Cardiac fibroblast (primary cell): ENCODE measurements around the gene PADI2.

Experiments used
- DNase-seq, 2 donors: peaks; one replicate each; pipeline versions ENCODE4 v3.0.0 to v3.0.0-alpha.2; 2010; ENCODE audit warnings: low read depth in 2 of 2
- H3K4me3 ChIP-seq, 2 donors: replicated peaks in 1 of 2; 1 replicate in 1 of 2; 2 replicates in 1 of 2; pipeline ENCODE4 v1.5.1; 2011; ENCODE audit warnings: low read depth in 2 of 2, low read length in 2 of 2, mild to moderate bottlenecking in 2 of 2, moderate library complexity in 1 of 2
- TF ChIP-seq, protein P1 (sequence below): IDR thresholded peaks from one replicate; pipeline ENCODE4 v1.5.1; 2011; ENCODE audit warnings: low read depth, mild to moderate bottlenecking, low read length, inconsistent platforms

PADI2 gene

DNA sequence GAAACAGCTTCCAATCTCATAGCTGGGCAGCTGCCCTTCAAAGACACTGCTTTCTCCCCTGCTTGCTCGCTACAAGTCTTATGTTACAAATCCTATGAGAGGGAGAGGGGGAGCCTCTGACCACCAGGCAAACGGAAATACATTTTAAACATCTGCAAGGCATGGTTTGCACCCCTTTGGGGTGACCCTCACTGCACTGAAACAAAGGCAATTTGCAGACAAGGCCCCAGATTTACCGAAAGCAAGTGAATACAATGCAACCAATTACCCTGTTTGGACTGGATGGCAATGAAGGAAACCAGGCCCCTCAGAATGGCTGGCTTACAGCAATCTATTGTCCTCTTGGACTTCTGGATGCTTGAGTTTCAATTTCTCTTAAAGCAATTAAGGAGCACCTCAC is 95.7 kb downstream of the PADI2 start:
- no peak for DNase-seq
- TF ChIP-seq, protein P1, sequence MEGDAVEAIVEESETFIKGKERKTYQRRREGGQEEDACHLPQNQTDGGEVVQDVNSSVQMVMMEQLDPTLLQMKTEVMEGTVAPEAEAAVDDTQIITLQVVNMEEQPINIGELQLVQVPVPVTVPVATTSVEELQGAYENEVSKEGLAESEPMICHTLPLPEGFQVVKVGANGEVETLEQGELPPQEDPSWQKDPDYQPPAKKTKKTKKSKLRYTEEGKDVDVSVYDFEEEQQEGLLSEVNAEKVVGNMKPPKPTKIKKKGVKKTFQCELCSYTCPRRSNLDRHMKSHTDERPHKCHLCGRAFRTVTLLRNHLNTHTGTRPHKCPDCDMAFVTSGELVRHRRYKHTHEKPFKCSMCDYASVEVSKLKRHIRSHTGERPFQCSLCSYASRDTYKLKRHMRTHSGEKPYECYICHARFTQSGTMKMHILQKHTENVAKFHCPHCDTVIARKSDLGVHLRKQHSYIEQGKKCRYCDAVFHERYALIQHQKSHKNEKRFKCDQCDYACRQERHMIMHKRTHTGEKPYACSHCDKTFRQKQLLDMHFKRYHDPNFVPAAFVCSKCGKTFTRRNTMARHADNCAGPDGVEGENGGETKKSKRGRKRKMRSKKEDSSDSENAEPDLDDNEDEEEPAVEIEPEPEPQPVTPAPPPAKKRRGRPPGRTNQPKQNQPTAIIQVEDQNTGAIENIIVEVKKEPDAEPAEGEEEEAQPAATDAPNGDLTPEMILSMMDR = no peak
- H3K4me3 ChIP-seq = no peak overlapping the region

DNA sequence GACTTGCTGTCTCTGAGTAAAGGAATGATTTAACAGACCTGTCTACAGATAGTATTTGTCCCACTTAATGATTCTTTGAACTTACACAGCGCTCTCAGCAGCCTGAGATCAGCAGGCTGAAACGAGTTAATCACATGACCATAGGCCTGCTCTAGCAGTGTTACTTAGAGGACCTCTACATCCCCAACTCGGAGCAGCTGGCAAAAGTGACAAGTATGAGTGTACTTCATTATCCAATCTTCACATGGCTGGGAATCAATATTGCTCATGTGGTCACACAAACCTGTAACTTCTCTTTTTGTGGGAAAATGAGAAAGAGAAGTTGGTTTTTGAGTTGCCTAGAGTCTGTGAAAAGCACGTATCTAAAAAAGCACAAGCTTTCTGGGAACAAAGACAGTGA is 96.1 kb downstream of the PADI2 start:
- TF ChIP-seq, protein P1 = no peak
- no peak for DNase-seq
- no peak overlapping the region for H3K4me3 ChIP-seq

DNA sequence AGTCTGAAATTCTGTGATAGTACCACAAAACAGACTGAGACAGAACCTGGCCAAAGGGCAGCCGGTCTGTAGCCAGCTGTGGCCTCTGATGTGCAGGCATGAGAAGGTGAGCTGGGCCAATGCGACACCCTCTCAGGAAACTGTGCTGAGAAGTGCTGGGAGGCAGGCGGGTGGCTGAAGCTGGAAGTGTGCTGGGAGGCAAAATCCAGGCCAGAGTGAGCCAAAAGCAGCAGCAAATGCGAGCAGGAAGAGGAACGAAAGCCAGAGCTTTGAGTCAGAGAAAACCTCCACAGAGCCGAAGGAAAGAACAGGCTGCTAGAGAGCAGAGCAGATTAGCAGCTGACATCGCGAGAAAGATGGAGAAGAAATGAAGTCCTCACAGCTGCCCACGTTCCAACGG is 97.4 kb downstream of the PADI2 start:
- DNase-seq = no peak
- H3K4me3 ChIP-seq = no peak overlapping the region
- TF ChIP-seq, protein P1 = no peak

DNA sequence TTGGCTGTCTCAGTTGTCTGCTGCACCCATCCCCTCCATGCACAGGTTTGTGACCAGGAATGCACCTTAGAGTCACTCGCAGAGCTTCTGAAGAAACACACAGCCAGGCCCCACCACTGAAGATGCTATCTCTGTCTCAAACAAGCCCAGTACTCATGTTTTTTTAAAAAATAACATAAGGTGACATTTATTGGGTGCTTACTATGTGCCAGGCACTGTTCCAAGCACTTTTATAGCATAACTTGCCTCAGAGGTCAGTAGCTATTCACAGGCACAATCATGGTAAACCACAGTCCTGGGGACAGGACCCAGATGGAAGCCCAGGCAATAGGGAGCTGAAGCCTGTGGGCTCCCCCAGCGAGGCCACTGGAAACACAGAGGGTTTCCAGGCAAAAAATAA is 98.7 kb downstream of the PADI2 start:
- TF ChIP-seq, protein P1 = no peak

DNA sequence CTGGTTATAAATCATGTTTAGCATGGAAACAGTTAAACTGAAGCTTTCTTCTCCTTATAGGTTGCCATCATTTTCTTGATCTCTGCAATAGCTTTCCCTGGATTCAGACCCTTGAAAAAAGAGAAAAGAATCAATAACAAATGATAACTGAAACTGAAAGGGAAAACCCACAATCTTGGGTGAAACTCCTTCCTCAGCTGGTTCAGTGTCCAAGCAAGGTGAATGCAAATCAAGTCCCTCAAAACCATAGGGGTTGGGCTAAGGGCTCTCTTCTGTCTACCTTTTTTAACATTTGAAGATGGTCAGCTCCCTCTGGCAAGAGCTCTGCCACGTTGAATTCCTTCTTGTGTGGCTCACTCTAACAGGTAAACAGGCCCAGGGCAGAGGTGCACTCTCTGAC is 100.4 kb downstream of the PADI2 start:
- H3K4me3 ChIP-seq = no peak overlapping the region
- TF ChIP-seq, protein P1 = no peak
- DNase-seq = no peak

More for the DNA sequence above, 98.7 kb downstream of the PADI2 start:
- no peak overlapping the region for H3K4me3 ChIP-seq
- no peak for DNase-seq

GRCh38 chr1:17017435-17017834 is 101.8 kb downstream of the PADI2 start:
- no peak for DNase-seq
- no peak overlapping the region for H3K4me3 ChIP-seq
- TF ChIP-seq, protein P1 = no peak
